A673 (cell line): Measurements from ENCODE around the gene RERE. TPM values are rescaled to one million over a fixed set of nuclear protein-coding genes. Genes with fewer than 3 reads are reported as not detected.
"Not testable (repeated sequence)": the region's sequence is repeated elsewhere in the genome, so short reads cannot be mapped to it uniquely, and the experiment has no call there.

Experiments
- BruUV-seq: library from RNA; stranded (reverse); fragments of 400-500 nt; replicated peaks from 2 replicates; lab custom pipeline; 2021; lab: Mats Ljungman, UMichigan
- CTCF ChIA-PET: fragments of 300-600 bp; sonication (Branson Sonifier 250); formaldehyde crosslinking; loops from one replicate; lab custom pipeline; 2022; ENCODE audit warnings: antibody characterized with exemption; lab: Charles Lee
- POLR2A ChIA-PET: fragments of 300-600 bp; sonication (Branson Sonifier 250); formaldehyde crosslinking; loops from one replicate; lab custom pipeline; 2022; ENCODE audit warnings: antibody characterized with exemption; ENCODE audit not compliant: low non-redundant PET; lab: Charles Lee
- DNase-seq: peaks from one replicate; pipeline ENCODE4 v3.0.0-alpha.2; 2015; ENCODE audit warnings: low spot score
- H3K27ac ChIP-seq: fragments of 200-600 bp; sonication (generic); 2 replicates; pipeline ENCODE4 v1.5.1; 2016; ENCODE audit warnings: mixed run types, low read depth, mild to moderate bottlenecking, mixed read lengths, antibody characterized with exemption, low read length; ENCODE audit not compliant: poor library complexity, severe bottlenecking
- H3K27me3 ChIP-seq: fragments of 200-600 bp; sonication (generic); replicated peaks from 2 replicates; pipeline ENCODE4 v1.6.1; 2017; ENCODE audit warnings: mixed run types, low read depth, mild to moderate bottlenecking, mixed read lengths, antibody characterized with exemption, low read length; ENCODE audit not compliant: insufficient read depth, poor library complexity
- H3K36me3 ChIP-seq: fragments of 200-600 bp; sonication (generic); 2 replicates; pipeline ENCODE4 v1.6.1; 2016; ENCODE audit warnings: mixed run types, mild to moderate bottlenecking, mixed read lengths, antibody characterized with exemption, low read length; ENCODE audit not compliant: insufficient read depth, poor library complexity, severe bottlenecking
- H3K4me1 ChIP-seq: fragments of 200-600 bp; sonication (generic); 2 replicates; pipeline ENCODE4 v1.6.1; 2017; ENCODE audit warnings: mixed run types, mild to moderate bottlenecking, mixed read lengths, antibody characterized with exemption, low read length; ENCODE audit not compliant: insufficient read depth, poor library complexity, severe bottlenecking
- H3K4me3 ChIP-seq: fragments of 200-600 bp; sonication (generic); 2 replicates; pipeline ENCODE4 v1.5.1; 2016; ENCODE audit warnings: low read depth, mixed run types, mild to moderate bottlenecking, mixed read lengths, low read length; ENCODE audit not compliant: poor library complexity, severe bottlenecking
- H3K9me3 ChIP-seq: fragments of 200-600 bp; sonication (generic); 2 replicates; pipeline ENCODE4 v1.6.1; 2016; ENCODE audit warnings: mixed run types, low read depth, mild to moderate bottlenecking, mixed read lengths, antibody characterized with exemption, low read length; ENCODE audit not compliant: poor library complexity, severe bottlenecking
- CTCF ChIP-seq: fragments of 300-800, 200-600 bp; sonication (generic); conservative IDR thresholded peaks from 2 replicates; pipeline ENCODE4 v1.5.1; 2017; ENCODE audit warnings: low read depth, mild to moderate bottlenecking, antibody characterized with exemption, low read length, moderate library complexity, mixed read lengths
- EZH2 ChIP-seq: fragments of 200-600 bp; sonication (generic); IDR thresholded peaks from 2 replicates; pipeline ENCODE4 v1.6.1; 2017; ENCODE audit warnings: borderline replicate concordance, low read depth, mild to moderate bottlenecking, mixed read lengths, antibody characterized with exemption, low read length; ENCODE audit not compliant: poor library complexity, severe bottlenecking
- intact Hi-C: fragments of 100-400 bp; cut with micrococcal nuclease; formaldehyde crosslinking; loops from one replicate; pipeline ENCODE4 v1.10.0; 2022; ENCODE audit not compliant: unreplicated experiment
- total RNA-seq: library from RNA; stranded (reverse); gene quantifications from 2 replicates; pipeline ENCODE4 v1.2.3, GENCODE V29; 2021

RERE gene
- total RNA-seq, 1 experiment from 2014 or later: 188 TPM

- peak; percentile 95 for DNase-seq
- CTCF ChIA-PET: interaction anchor here (0.7 kb wide), 1 partner anchor 104 kb away, joined by 3 read pairs; no protein-coding TSS in a partner anchor
- intact Hi-C loops: no loop called here
- POLR2A ChIA-PET: interaction anchor here (0.6 to 1.0 kb wide), 5 partner anchors 27 to 1190 kb away, joined by 4 to 5 read pairs (median 4); no protein-coding TSS in a partner anchor
- BruUV-seq: no TSS peak
- TF ChIP-seq EZH2 (no peak), CTCF (no peak)
- Histone ChIP-seq H3K27ac (peak overlapping the region; percentile 60), H3K4me3 (no peak overlapping the region), H3K36me3 (no peaks in the 10 kb centered on the region), H3K4me1 (peaks cover 38% of the 10 kb centered on the region), H3K9me3 (no peaks in the 10 kb centered on the region), H3K27me3 (no peaks in the 10 kb centered on the region)
Observed at GRCh38 chr1:8822373-8823294, 5.2 kb upstream of the RERE start.

- ChIA-PET CTCF (interaction anchor here (0.9 kb wide), 1 partner anchor 28 kb away, joined by 5 read pairs; no protein-coding TSS in a partner anchor), POLR2A (interaction anchor here (1.0 kb wide), 1 partner anchor 28 kb away, joined by 4 read pairs; no protein-coding TSS in a partner anchor)
- intact Hi-C loops: no loop called here
- H3K4me1 ChIP-seq: peaks cover 38% of the 10 kb centered on the region
- DNase-seq: no peak
- no TSS peak for BruUV-seq
- no peak overlapping the region for H3K4me3 ChIP-seq
- H3K36me3 ChIP-seq: no peaks in the 10 kb centered on the region
- TF ChIP-seq EZH2: no peak
- no peak for TF ChIP-seq CTCF
- peak overlapping the region; percentile 60 for H3K27ac ChIP-seq
- H3K27me3 ChIP-seq: no peaks in the 10 kb centered on the region
- no peaks in the 10 kb centered on the region for H3K9me3 ChIP-seq
Observed at GRCh38 chr1:8821084-8821483, 3.6 kb upstream of the RERE start.

- BruUV-seq, intact Hi-C loops, H3K9me3 ChIP-seq, H3K27me3 ChIP-seq, H3K27ac ChIP-seq, H3K36me3 ChIP-seq, DNase-seq, CTCF ChIA-PET: not testable (repeated sequence)
- H3K4me1 ChIP-seq: peaks cover 54% of the 10 kb centered on the region
- H3K4me3 ChIP-seq: peak overlapping the region; percentile 96
- POLR2A ChIA-PET: interaction anchor here (0.7 kb wide), 1 partner anchor 60 kb away, joined by 12 read pairs; the partner anchor contains the start of gene ENO1
Observed at GRCh38 chr1:8818789-8819188, 1.3 kb upstream of the RERE start.
